Endodermal cell (in vitro differentiated cells): ENCODE results near the gene MROH7. TPM values are rescaled to one million over a fixed set of nuclear protein-coding genes. Genes with fewer than 3 reads are reported as not detected.

Experiments
- DNase-seq: peaks from one replicate; pipeline ENCODE4 v3.0.0-alpha.2; 2017
- H3K27ac ChIP-seq: 2 replicates; pipeline ENCODE4 v1.5.1; 2013; ENCODE audit warnings: mild to moderate bottlenecking, low read depth, low read length, moderate library complexity
- H3K27me3 ChIP-seq: 2 replicates; pipeline ENCODE4 v1.6.1; 2013; ENCODE audit warnings: mild to moderate bottlenecking, low read length, moderate library complexity; ENCODE audit not compliant: insufficient read depth, control insufficient read depth, poor library complexity, severe bottlenecking
- H3K36me3 ChIP-seq: 2 replicates; pipeline ENCODE4 v1.7.0; 2013; ENCODE audit warnings: mild to moderate bottlenecking, low read length, moderate library complexity; ENCODE audit not compliant: control insufficient read depth, insufficient read depth
- H3K4me1 ChIP-seq: one replicate; pipeline ENCODE4 v1.7.0; 2013; ENCODE audit warnings: low read length; ENCODE audit not compliant: control insufficient read depth, insufficient read depth
- H3K4me3 ChIP-seq: 2 replicates; pipeline ENCODE4 v1.5.1; 2013; ENCODE audit warnings: mild to moderate bottlenecking, low read length, moderate library complexity
- H3K9ac ChIP-seq: 2 replicates; pipeline ENCODE4 v1.6.1; 2013; ENCODE audit warnings: mild to moderate bottlenecking, low read length, moderate library complexity; ENCODE audit not compliant: poor library complexity, severe bottlenecking; ENCODE audit errors: extremely low read depth
- H3K9me3 ChIP-seq: 2 replicates; pipeline ENCODE4 v1.6.1; 2013; ENCODE audit warnings: mild to moderate bottlenecking, low read length, moderate library complexity; ENCODE audit not compliant: control insufficient read depth
- H3K27ac Mint-ChIP-seq: 2 replicates; pipeline ENCODE4 v1.8.0; 2020; ENCODE audit warnings: mixed read lengths
- H3K27me3 Mint-ChIP-seq: 2 replicates; pipeline ENCODE4 v1.8.0; 2021; ENCODE audit warnings: mild to moderate bottlenecking, mixed read lengths; ENCODE audit not compliant: insufficient read depth
- H3K36me3 Mint-ChIP-seq: 2 replicates; pipeline ENCODE4 v1.8.0; 2020; ENCODE audit warnings: low read depth, mixed read lengths
- H3K4me1 Mint-ChIP-seq: 2 replicates; pipeline ENCODE4 v1.8.0; 2020; ENCODE audit warnings: mixed read lengths
- H3K4me3 Mint-ChIP-seq: 2 replicates; pipeline ENCODE4 v1.8.0; 2020; ENCODE audit warnings: mild to moderate bottlenecking, moderate library complexity, mixed read lengths
- H3K9me3 Mint-ChIP-seq: 2 replicates; pipeline ENCODE4 v1.8.0; 2020; ENCODE audit warnings: mild to moderate bottlenecking, mixed read lengths
- CTCF ChIP-seq: fragments of 200-600 bp; sonication (generic); conservative IDR thresholded peaks from 2 replicates; pipeline ENCODE4 v1.5.0; 2021; ENCODE audit warnings: antibody characterized with exemption, mild to moderate bottlenecking
- WGBS, 2 experiments: methylation state at CpG; one replicate each; pipeline versions ENCODE4 v1.1.5 to v1.1.7; 2013; ENCODE audit warnings: missing lambda C conversion rate in 2 of 2, mixed read lengths in 1 of 2; ENCODE audit not compliant: insufficient coverage in 1 of 2, insufficient read length in 1 of 2; 5-methylcytosine and 5-hydroxymethylcytosine counted together
- total RNA-seq, 2 donors: library from RNA; stranded (reverse); fragmentation: NEBNext Ultra II Directional in 1 of 2; extraction: Animal tissue kit (Norgen Biotek cat#: 25700) in 1 of 2; gene quantifications; 2 replicates in 1 of 2; 3 replicates in 1 of 2; pipeline ENCODE4 v1.2.1, GENCODE V29; 2021

MROH7 gene
- total RNA-seq, 2 donors from 2014 or later = 0.46 to 1.4 TPM

GRCh38 chr1:54738244-54738643 lies 96.7 kb downstream of the MROH7 start:
- H3K36me3 Mint-ChIP-seq = peaks cover 64% of the 10 kb centered on the region
- WGBS, 2 experiments = 95 to 100% methylated on average over 3 to 6 of the region's 6 CpGs
- no peak overlapping the region for H3K4me3 Mint-ChIP-seq

GRCh38 chr1:54741531-54741930 lies 99.9 kb downstream of the MROH7 start:
- Mint-ChIP-seq H3K36me3 (peaks cover 53% of the 10 kb centered on the region), H3K9me3 (no peaks in the 10 kb centered on the region), H3K27me3 (no peaks in the 10 kb centered on the region), H3K4me3 (no peak overlapping the region), H3K27ac (no peak overlapping the region), H3K4me1 (no peaks in the 10 kb centered on the region)
- H3K9ac ChIP-seq = no peak overlapping the region
- peaks cover 44% of the 10 kb centered on the region for H3K36me3 ChIP-seq
- H3K4me3 ChIP-seq = no peak overlapping the region
- H3K27ac ChIP-seq = no peak overlapping the region
- no peak for TF ChIP-seq CTCF
- 95 to 100% methylated on average over 1 to 4 of the region's 4 CpGs for WGBS, 2 experiments
- H3K9me3 ChIP-seq = no peaks in the 10 kb centered on the region
- DNase-seq = no peak
- no peaks in the 10 kb centered on the region for H3K4me1 ChIP-seq
- H3K27me3 ChIP-seq = no peaks in the 10 kb centered on the region

More at GRCh38 chr1:54738244-54738643, 96.7 kb downstream of the MROH7 start:
- Mint-ChIP-seq H3K27ac (no peak overlapping the region), H3K4me1 (no peaks in the 10 kb centered on the region), H3K27me3 (no peaks in the 10 kb centered on the region), H3K9me3 (no peaks in the 10 kb centered on the region)
- H3K4me1 ChIP-seq = no peaks in the 10 kb centered on the region
- H3K36me3 ChIP-seq = peaks cover 68% of the 10 kb centered on the region
- no peak for DNase-seq
- no peaks in the 10 kb centered on the region for H3K27me3 ChIP-seq
- TF ChIP-seq CTCF = no peak
- no peak overlapping the region for H3K9ac ChIP-seq
- H3K4me3 ChIP-seq = no peak overlapping the region
- H3K9me3 ChIP-seq = no peaks in the 10 kb centered on the region
- H3K27ac ChIP-seq = no peak overlapping the region

GRCh38 chr1:54742282-54742681 lies 100.7 kb downstream of the MROH7 start:
- peaks cover 45% of the 10 kb centered on the region for H3K36me3 Mint-ChIP-seq
- H3K4me1 Mint-ChIP-seq = no peaks in the 10 kb centered on the region
- H3K27me3 Mint-ChIP-seq = peaks cover under 1% of the 10 kb centered on the region
- Histone ChIP-seq H3K4me1 (no peaks in the 10 kb centered on the region), H3K27ac (no peak overlapping the region), H3K27me3 (no peaks in the 10 kb centered on the region), H3K36me3 (peaks cover 40% of the 10 kb centered on the region), H3K9ac (no peak overlapping the region), H3K4me3 (no peak overlapping the region), H3K9me3 (no peaks in the 10 kb centered on the region)
- DNase-seq = no peak
- WGBS, 2 experiments = 80 to 93% methylated on average over 2 to 4 of the region's 4 CpGs
- no peak overlapping the region for H3K27ac Mint-ChIP-seq
- no peaks in the 10 kb centered on the region for H3K9me3 Mint-ChIP-seq
- no peak overlapping the region for H3K4me3 Mint-ChIP-seq
- no peak for TF ChIP-seq CTCF
